Spleen (tissue), 11 donors: ENCODE data around the gene GPC3. TPM values are rescaled to one million over a fixed set of nuclear protein-coding genes. Genes with fewer than 3 reads are reported as not detected.

ENCODE experiments used
- DNase-seq: peaks from one replicate; pipeline ENCODE4 v3.0.0-alpha.2; 2020
- H3K27ac ChIP-seq, 8 donors: fragments of 200-600 bp; sonication (generic) in 7 of 8; 1 replicate in 4 of 8; 2 replicates in 4 of 8; pipeline versions ENCODE4 v1.5.0 to v1.8.0; 2016 to 2021; ENCODE audit warnings: inconsistent platforms in 4 of 8, mild to moderate bottlenecking in 4 of 8, moderate library complexity in 1 of 8
- H3K27me3 ChIP-seq, 7 donors: fragments of 200-600 bp; sonication (generic) in 6 of 7; replicated peaks in 1 of 7; 1 replicate in 4 of 7; 2 replicates in 3 of 7; pipeline versions ENCODE4 v1.5.0 to v1.8.0; 2016 to 2021; ENCODE audit warnings: inconsistent platforms in 3 of 7, mild to moderate bottlenecking in 1 of 7
- H3K36me3 ChIP-seq, 6 donors: fragments of 200-600 bp; sonication (generic) in 5 of 6; 1 replicate in 4 of 6; 2 replicates in 2 of 6; pipeline versions ENCODE4 v1.5.0 to v1.8.0; 2016 to 2021; ENCODE audit warnings: inconsistent platforms in 2 of 6
- H3K4me1 ChIP-seq, 6 donors: fragments of 200-600 bp; sonication (generic) in 5 of 6; 1 replicate in 3 of 6; 2 replicates in 3 of 6; pipeline versions ENCODE4 v1.5.0 to v1.8.0; 2016 to 2021; ENCODE audit warnings: inconsistent platforms in 3 of 6
- H3K4me3 ChIP-seq, 8 donors: fragments of 200-600 bp; sonication (generic) in 7 of 8; 1 replicate in 4 of 8; 2 replicates in 4 of 8; pipeline versions ENCODE4 v1.5.0 to v1.8.0; 2016 to 2021; ENCODE audit warnings: inconsistent platforms in 4 of 8, mild to moderate bottlenecking in 4 of 8, moderate library complexity in 2 of 8
- H3K9me3 ChIP-seq, 8 donors: fragments of 200-600 bp; sonication (generic) in 7 of 8; 1 replicate in 4 of 8; 2 replicates in 4 of 8; pipeline versions ENCODE4 v1.5.0 to v1.8.0; 2016 to 2021; ENCODE audit warnings: inconsistent platforms in 4 of 8
- POLR2A ChIP-seq, 3 donors: fragments of 450-650 bp; IDR thresholded peaks; one replicate each; pipeline ENCODE4 v1.5.1; 2017; ENCODE audit warnings: antibody characterized with exemption in 3 of 3, mild to moderate bottlenecking in 1 of 3
- POLR2AphosphoS5 ChIP-seq, 3 donors: sonication (generic); formaldehyde crosslinking; IDR thresholded peaks; one replicate each; pipeline ENCODE4 v1.5.1; 2017; ENCODE audit warnings: antibody characterized with exemption in 3 of 3
- WGBS, 5 donors: extraction: QIAGEN DNeasy Blood & Tissue Kit in 3 of 5; methylation state at CpG; one replicate each; pipeline versions ENCODE4 v1.1.5 to v1.1.7; 2013 to 2018; 5-methylcytosine and 5-hydroxymethylcytosine counted together
- intact Hi-C: fragments of 100-400 bp; cut with DNase I; formaldehyde crosslinking; loops from one replicate; pipeline ENCODE4 v1.15.0; 2023; ENCODE audit warnings: low total_unique reads
- polyA plus RNA-seq, 3 donors: library from polyadenylated mRNA; stranded (reverse); fragments of 200-250 nt; gene quantifications; one replicate each; pipeline ENCODE4 v1.2.1, GENCODE V29; 2013
- total RNA-seq, 7 donors: library from RNA; depleted of rRNA in 3 of 7; stranded (reverse); fragments of >200 nt in 3 of 7; fragmentation: NEBNext Ultra II Directional in 4 of 7; extraction: Animal tissue kit (Norgen Biotek cat#: 25700) in 4 of 7; gene quantifications; one replicate each; pipeline versions ENCODE4 v1.1.0 to v1.2.1, GENCODE V29; 2016 to 2021
- TF ChIP-seq, protein P1 (sequence below), 11 experiments: fragments of 200-600 bp in 7 of 11; fragments of 450-650 bp in 4 of 11; sonication (generic) in 4 of 11; IDR thresholded peaks in 8 of 11; conservative IDR thresholded peaks in 3 of 11; 1 replicate in 7 of 11; 2 replicates in 4 of 11; pipeline versions ENCODE4 v1.4.0 to v1.8.0; 2016 to 2021; ENCODE audit warnings: antibody characterized with exemption in 11 of 11, inconsistent platforms in 4 of 11, mild to moderate bottlenecking in 1 of 11
- donor health status: healthy with polysubstance abuse.
- donor health status: DM: no; HTN: no; CAD: no; lungs with moderate emphysema.
- donor health status: DM: no; HTN: no; CAD: no.
- donor health status: Bipolar disorder and iron deficiency.
- donor health status: healthy.
- donor health status: DM: no; HTN: no; CAD: no.
- donor health status: DM: yes; HTN: yes; CAD: no.

The GPC3 gene
- total and polyA plus RNA-seq, 10 donors: 0.41 to 3.3 (median 1.5) TPM

DNA sequence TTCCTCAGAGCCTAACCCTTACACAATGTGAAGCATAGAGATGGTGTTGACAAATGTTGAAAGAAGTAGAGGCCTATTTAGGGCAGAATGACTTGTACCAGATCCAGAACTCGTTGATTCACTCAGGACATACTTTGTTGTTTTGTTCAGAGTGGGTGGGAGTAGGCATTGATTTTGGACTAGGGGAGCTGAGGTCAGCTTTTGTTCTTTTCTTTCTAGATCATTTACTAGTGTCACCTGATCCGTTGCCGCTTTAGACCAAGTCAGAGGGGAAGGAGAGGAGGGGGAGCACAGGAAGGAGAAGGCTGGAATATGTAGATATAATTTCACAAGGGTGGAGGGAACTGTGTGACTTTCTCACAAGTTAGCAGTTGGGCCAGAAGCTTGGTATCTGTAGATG lies 287.7 kb downstream of the GPC3 start:
- intact Hi-C loops: no loop called here
- WGBS, 5 donors: 26 to 56% (median 52%) methylated on average over 3 of the region's 3 CpGs

DNA sequence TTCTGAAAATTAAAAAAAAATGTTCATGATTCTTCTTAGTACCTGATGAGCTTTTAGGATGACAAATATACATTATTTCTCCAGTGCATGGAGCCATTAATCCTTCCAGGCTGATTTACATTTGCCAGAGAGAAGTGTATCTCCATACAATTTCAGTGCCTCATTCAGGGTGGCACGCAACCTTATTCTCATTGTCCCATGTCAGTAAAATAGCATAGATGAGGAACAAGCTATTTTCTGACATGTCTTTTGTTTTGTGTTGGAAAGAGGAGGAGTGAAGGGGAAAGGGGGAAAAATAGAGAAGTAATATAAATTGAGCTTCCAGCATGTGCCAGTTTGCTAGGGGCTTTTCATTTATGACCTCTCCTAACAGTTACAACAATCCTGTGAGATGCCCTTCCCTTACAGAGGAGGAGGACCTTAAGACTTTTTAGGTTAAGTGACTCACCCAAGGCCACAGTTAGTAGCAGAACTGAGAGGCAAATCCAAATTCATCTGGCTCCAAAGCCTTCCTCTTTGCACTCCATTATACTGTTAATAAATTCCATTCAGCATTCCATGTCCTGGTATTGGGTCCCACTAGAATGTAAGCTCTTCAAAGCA lies 295.3 kb downstream of the GPC3 start:
- no peaks in the 10 kb centered on the region for H3K27me3 ChIP-seq
- intact Hi-C loops: no loop called here
- H3K36me3 ChIP-seq: no peaks in the 10 kb centered on the region
- no peak for DNase-seq
- no peak overlapping the region for H3K4me3 ChIP-seq
- H3K4me1 ChIP-seq: no peaks in the 10 kb centered on the region
- no peaks in the 10 kb centered on the region for H3K9me3 ChIP-seq
- H3K27ac ChIP-seq: no peak overlapping the region
- WGBS, 5 donors: 88 to 100% (median 97%) methylated on average over 1 of the region's 1 CpG
- TF ChIP-seq, protein P1, sequence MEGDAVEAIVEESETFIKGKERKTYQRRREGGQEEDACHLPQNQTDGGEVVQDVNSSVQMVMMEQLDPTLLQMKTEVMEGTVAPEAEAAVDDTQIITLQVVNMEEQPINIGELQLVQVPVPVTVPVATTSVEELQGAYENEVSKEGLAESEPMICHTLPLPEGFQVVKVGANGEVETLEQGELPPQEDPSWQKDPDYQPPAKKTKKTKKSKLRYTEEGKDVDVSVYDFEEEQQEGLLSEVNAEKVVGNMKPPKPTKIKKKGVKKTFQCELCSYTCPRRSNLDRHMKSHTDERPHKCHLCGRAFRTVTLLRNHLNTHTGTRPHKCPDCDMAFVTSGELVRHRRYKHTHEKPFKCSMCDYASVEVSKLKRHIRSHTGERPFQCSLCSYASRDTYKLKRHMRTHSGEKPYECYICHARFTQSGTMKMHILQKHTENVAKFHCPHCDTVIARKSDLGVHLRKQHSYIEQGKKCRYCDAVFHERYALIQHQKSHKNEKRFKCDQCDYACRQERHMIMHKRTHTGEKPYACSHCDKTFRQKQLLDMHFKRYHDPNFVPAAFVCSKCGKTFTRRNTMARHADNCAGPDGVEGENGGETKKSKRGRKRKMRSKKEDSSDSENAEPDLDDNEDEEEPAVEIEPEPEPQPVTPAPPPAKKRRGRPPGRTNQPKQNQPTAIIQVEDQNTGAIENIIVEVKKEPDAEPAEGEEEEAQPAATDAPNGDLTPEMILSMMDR (IDR thresholded peaks at IDR 0.05 in 8 of 11, conservative IDR thresholded peaks at IDR 0.05 in 3 of 11): no peak
- no peak for TF ChIP-seq POLR2A (IDR thresholded peaks at IDR 0.05)
- no peak for TF ChIP-seq POLR2AphosphoS5 (IDR thresholded peaks at IDR 0.05)

More for the DNA sequence above, 287.7 kb downstream of the GPC3 start:
- no peak for DNase-seq
- Histone ChIP-seq H3K27ac (no peak overlapping the region), H3K4me1 (no peaks in the 10 kb centered on the region), H3K27me3 (peaks cover 0 to 6% (median 0%) of the 10 kb centered on the region in 7 donors), H3K36me3 (no peaks in the 10 kb centered on the region), H3K4me3 (no peak overlapping the region), H3K9me3 (no peaks in the 10 kb centered on the region)
- TF ChIP-seq POLR2AphosphoS5 (IDR thresholded peaks at IDR 0.05) (no peak), POLR2A (IDR thresholded peaks at IDR 0.05) (no peak)
- TF ChIP-seq, protein P1 (IDR thresholded peaks at IDR 0.05 in 8 of 11, conservative IDR thresholded peaks at IDR 0.05 in 3 of 11): no peak

DNA sequence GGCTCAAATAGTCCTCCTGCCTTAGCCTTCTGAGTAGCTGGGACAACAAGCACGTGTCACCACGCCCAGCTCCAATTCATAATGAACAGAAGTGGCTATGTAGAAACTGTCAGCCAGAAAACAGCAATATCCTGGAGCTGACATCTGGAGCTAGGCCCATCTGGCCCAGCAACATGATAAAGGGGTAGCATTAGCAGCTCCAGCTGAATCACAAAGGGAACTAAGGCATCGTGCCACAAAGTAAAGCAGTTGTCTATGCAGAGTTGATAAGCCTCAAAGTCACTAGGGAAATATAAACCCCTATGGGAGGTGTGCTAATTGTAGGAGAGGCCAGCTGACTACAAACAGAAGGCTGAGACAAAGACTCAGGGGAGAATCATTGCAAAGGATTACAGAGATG lies 299.6 kb downstream of the GPC3 start:
- 27 to 61% (median 33%) methylated on average over 3 of the region's 3 CpGs for WGBS, 5 donors
- Histone ChIP-seq H3K4me1 (no peaks in the 10 kb centered on the region), H3K4me3 (no peak overlapping the region), H3K27ac (no peak overlapping the region), H3K27me3 (no peaks in the 10 kb centered on the region), H3K9me3 (no peaks in the 10 kb centered on the region), H3K36me3 (no peaks in the 10 kb centered on the region)
- no peak for TF ChIP-seq POLR2AphosphoS5 (IDR thresholded peaks at IDR 0.05)
- TF ChIP-seq POLR2A (IDR thresholded peaks at IDR 0.05): no peak
- TF ChIP-seq, protein P1 (IDR thresholded peaks at IDR 0.05 in 8 of 11, conservative IDR thresholded peaks at IDR 0.05 in 3 of 11): no peak
- no peak for DNase-seq
- intact Hi-C loops: no loop called here

DNA sequence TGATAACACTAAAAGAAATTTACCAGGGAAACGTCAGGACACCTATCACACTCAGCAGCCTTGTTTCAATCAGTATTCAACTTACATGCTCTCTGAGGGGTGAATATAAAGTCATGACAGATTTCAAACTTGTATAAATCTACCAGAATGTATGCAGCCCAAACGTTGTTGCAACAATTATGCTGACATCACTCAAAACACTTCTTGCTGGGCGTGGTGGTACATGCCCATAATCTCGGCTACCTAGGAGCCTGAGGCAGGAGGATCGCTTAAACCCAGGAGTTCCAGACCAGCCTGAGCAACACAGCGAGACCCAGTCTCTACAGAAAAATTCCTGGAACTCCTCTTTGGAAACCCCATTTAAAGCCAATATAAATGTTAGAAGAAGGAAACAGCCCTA lies 303.5 kb downstream of the GPC3 start:
- H3K4me1 ChIP-seq: no peaks in the 10 kb centered on the region
- TF ChIP-seq POLR2AphosphoS5 (IDR thresholded peaks at IDR 0.05) (no peak), POLR2A (IDR thresholded peaks at IDR 0.05) (no peak)
- TF ChIP-seq, protein P1 (IDR thresholded peaks at IDR 0.05 in 8 of 11, conservative IDR thresholded peaks at IDR 0.05 in 3 of 11): no peak
- H3K36me3 ChIP-seq: no peaks in the 10 kb centered on the region
- H3K4me3 ChIP-seq: no peak overlapping the region
- H3K9me3 ChIP-seq: no peaks in the 10 kb centered on the region
- H3K27me3 ChIP-seq: peaks cover 0 to 6% (median 0%) of the 10 kb centered on the region in 7 donors
- no peak for DNase-seq
- 54 to 73% (median 62%) methylated on average over 6 of the region's 6 CpGs for WGBS, 5 donors
- intact Hi-C loops: no loop called here
- H3K27ac ChIP-seq: no peak overlapping the region
